Mesendoderm (in vitro differentiated cells): ENCODE data around the gene TRPC4AP. TPM values are rescaled to one million over a fixed set of nuclear protein-coding genes. Genes with fewer than 3 reads are reported as not detected.

Source experiments
- DNase-seq: peaks from one replicate; pipeline ENCODE4 v3.0.0; 2013
- H2AK5ac ChIP-seq: 2 replicates; pipeline ENCODE4 v1.6.1; 2013; ENCODE audit warnings: low read length, inconsistent platforms
- H2BK120ac ChIP-seq: 2 replicates; pipeline ENCODE4 v1.6.1; 2013; ENCODE audit warnings: low read depth, mild to moderate bottlenecking, low read length, moderate library complexity, mixed read lengths
- H2BK15ac ChIP-seq: replicated peaks from 2 replicates; pipeline ENCODE4 v1.6.1; 2013; ENCODE audit warnings: low read depth, mild to moderate bottlenecking, moderate library complexity
- H2BK5ac ChIP-seq: 2 replicates; pipeline ENCODE4 v1.6.1; 2013; ENCODE audit warnings: low read length, inconsistent platforms
- H3K18ac ChIP-seq: 2 replicates; pipeline ENCODE4 v1.6.1; 2013; ENCODE audit warnings: mild to moderate bottlenecking, low read length, mixed read lengths
- H3K23ac ChIP-seq: one replicate; pipeline ENCODE4 v1.6.1; 2013; ENCODE audit warnings: low read length
- H3K27ac ChIP-seq: 2 replicates; pipeline ENCODE4 v1.5.1; 2013; ENCODE audit warnings: low read depth, mild to moderate bottlenecking, inconsistent platforms, low read length, moderate library complexity
- H3K27me3 ChIP-seq: 2 replicates; pipeline ENCODE4 v1.6.1; 2013; ENCODE audit warnings: low read length, control low read depth, mild to moderate bottlenecking, inconsistent platforms; ENCODE audit not compliant: insufficient read depth, poor library complexity
- H3K36me3 ChIP-seq: 2 replicates; pipeline ENCODE4 v1.6.1; 2013; ENCODE audit warnings: low read length, inconsistent platforms; ENCODE audit not compliant: control insufficient read depth, insufficient read depth
- H3K4ac ChIP-seq: one replicate; pipeline ENCODE4 v1.6.1; 2013; ENCODE audit warnings: low read depth, mild to moderate bottlenecking, low read length, moderate library complexity
- H3K4me1 ChIP-seq: 2 replicates; pipeline ENCODE4 v1.6.1; 2013; ENCODE audit warnings: low read depth, low read length, inconsistent platforms; ENCODE audit not compliant: control insufficient read depth
- H3K4me2 ChIP-seq: 2 replicates; pipeline ENCODE4 v1.6.1; 2013; ENCODE audit warnings: low read length
- H3K4me3 ChIP-seq: 2 replicates; pipeline ENCODE4 v1.5.1; 2013; ENCODE audit warnings: mild to moderate bottlenecking, low read length
- H3K56ac ChIP-seq: one replicate; pipeline ENCODE4 v1.6.1; 2013; ENCODE audit warnings: low read length
- H3K79me1 ChIP-seq: 2 replicates; pipeline ENCODE4 v1.6.1; 2013; ENCODE audit warnings: low read length, inconsistent platforms
- H3K79me2 ChIP-seq: 2 replicates; pipeline ENCODE4 v1.6.1; 2013; ENCODE audit warnings: mild to moderate bottlenecking, low read length; ENCODE audit not compliant: control insufficient read depth, insufficient read depth
- H3K9ac ChIP-seq: 2 replicates; pipeline ENCODE4 v1.6.1; 2013; ENCODE audit warnings: low read length, inconsistent platforms
- H4K5ac ChIP-seq: one replicate; pipeline ENCODE4 v1.6.1; 2013; ENCODE audit warnings: low read length
- H4K8ac ChIP-seq: one replicate; pipeline ENCODE4 v1.6.1; 2013; ENCODE audit warnings: low read depth, mild to moderate bottlenecking, control low read depth, low read length, moderate library complexity
- WGBS: extraction: QIAGEN DNeasy Blood & Tissue Kit; methylation state at CpG from one replicate; pipeline ENCODE4 v1.1.7; 2013; ENCODE audit warnings: low lambda C conversion rate, missing lambda C conversion rate; ENCODE audit not compliant: insufficient coverage; ENCODE audit errors: extremely low coverage; 5-methylcytosine and 5-hydroxymethylcytosine counted together
- polyA plus RNA-seq, 2 experiments: library from polyadenylated mRNA; stranded (reverse); fragments of 200-250 nt; gene quantifications; one replicate each; pipeline ENCODE4 v1.2.3, GENCODE V29; 2013

Gene TRPC4AP, protein sequence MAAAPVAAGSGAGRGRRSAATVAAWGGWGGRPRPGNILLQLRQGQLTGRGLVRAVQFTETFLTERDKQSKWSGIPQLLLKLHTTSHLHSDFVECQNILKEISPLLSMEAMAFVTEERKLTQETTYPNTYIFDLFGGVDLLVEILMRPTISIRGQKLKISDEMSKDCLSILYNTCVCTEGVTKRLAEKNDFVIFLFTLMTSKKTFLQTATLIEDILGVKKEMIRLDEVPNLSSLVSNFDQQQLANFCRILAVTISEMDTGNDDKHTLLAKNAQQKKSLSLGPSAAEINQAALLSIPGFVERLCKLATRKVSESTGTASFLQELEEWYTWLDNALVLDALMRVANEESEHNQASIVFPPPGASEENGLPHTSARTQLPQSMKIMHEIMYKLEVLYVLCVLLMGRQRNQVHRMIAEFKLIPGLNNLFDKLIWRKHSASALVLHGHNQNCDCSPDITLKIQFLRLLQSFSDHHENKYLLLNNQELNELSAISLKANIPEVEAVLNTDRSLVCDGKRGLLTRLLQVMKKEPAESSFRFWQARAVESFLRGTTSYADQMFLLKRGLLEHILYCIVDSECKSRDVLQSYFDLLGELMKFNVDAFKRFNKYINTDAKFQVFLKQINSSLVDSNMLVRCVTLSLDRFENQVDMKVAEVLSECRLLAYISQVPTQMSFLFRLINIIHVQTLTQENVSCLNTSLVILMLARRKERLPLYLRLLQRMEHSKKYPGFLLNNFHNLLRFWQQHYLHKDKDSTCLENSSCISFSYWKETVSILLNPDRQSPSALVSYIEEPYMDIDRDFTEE
- 40.6 TPM for polyA plus RNA-seq (2013, experiment 1 of 2)
- 40.7 TPM for polyA plus RNA-seq (2013, experiment 2 of 2)

DNA sequence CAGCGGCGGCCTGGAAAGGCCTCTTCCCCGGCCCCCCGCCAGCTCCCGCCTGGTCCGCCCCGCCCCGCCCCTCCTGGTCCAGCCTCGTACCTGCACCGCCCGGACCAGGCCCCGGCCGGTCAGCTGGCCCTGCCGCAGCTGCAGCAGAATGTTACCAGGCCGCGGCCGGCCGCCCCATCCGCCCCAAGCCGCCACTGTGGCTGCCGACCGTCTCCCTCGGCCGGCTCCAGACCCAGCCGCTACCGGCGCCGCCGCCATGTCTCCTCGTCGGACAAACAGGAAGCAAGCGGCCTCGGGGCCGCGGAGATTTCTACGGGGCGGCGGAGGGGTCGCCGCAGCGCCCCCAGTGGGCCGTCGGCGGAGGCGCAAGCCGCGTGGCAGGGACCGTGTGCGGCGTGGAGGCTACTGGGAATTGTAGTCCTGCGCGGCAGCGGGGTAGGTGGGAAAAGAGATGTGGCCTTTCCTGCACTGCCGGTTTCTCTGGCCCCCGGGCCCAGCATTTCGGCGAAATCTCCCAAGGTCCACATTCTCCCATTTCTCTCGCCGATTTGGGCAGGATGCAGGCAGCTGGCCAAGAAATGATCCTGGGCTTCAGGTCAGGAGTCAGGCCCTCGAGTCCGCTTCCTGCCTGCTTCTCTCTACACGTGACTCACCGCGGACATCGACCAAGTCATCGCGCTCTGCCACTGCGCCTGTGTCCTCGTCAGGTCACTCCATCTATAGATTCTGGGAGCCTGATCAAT is at the start of gene TRPC4AP:
Gene TRPC4AP, minus strand, starts transcription at position 284 of the 743 bp plus-strand sequence. Its CDS starts 26 bp downstream, at position 258.
- Histone ChIP-seq H3K56ac (peak within 1 kb of the TSS; percentile 98), H4K5ac (no peak within 1 kb of the TSS), H3K23ac (peak within 1 kb of the TSS; percentile 72), H3K4me3 (peak within 1 kb of the TSS; percentile 97), H3K79me1 (peaks cover 13% of the 10 kb centered on the region), H3K27ac (peak within 1 kb of the TSS; percentile 69), H3K4me2 (peak within 1 kb of the TSS; percentile 70), H3K27me3 (no peaks in the 10 kb centered on the region), H2BK15ac (no peak within 1 kb of the TSS), H2BK120ac (no peak within 1 kb of the TSS), H3K36me3 (no peaks in the 10 kb centered on the region), H4K8ac (no peak within 1 kb of the TSS), H3K4ac (peak within 1 kb of the TSS; percentile 82), H3K18ac (peak within 1 kb of the TSS; percentile 98), H3K79me2 (peaks cover 32% of the 10 kb centered on the region), H3K4me1 (no peaks in the 10 kb centered on the region), H2AK5ac (no peak within 1 kb of the TSS), H3K9ac (peak within 1 kb of the TSS; percentile 93), H2BK5ac (peak within 1 kb of the TSS; percentile 72)
- no CpG with 5 or more reads among the region's 69 CpGs for WGBS
- peak; percentile 93 for DNase-seq

DNA sequence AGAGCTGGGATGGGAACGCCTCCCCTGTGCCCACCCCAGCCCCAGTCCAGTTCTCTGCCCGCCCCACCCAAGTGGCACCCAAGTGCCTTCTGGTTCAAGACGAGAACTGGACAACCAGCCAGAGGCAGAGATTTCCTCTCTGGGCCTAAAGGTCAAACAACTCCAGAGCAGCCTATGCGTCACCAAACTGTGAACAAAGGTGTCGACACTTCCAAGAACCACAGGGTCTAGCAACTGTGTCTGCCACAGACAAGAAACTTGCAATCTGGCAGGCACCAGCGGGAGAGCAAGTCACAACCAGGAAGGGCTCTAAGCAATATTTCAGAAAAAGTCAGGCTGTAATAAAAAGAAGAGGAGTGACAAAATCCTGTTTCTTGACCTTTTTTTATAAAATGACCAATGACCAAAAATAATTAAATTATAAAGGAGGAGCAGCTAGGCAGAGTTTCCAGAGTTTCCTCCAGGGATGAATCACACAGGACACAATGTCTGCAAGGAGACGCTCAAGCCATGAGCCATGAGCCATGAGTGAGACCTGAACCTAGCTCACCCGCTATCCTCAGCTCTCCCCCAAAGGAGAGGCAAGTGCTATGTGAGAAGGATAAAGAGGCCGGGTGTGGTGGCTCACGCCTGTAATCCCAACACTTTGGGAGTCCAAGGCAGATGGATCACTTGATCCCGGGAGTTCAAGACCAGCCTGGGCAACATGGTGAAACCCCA is 43.4 kb upstream of the TRPC4AP start:
- no peak overlapping the region for H4K5ac ChIP-seq
- no peak overlapping the region for H4K8ac ChIP-seq
- H2BK120ac ChIP-seq, result no peak overlapping the region
- H3K79me2 ChIP-seq, result no peaks in the 10 kb centered on the region
- no peak overlapping the region for H2BK15ac ChIP-seq
- H2BK5ac ChIP-seq, result no peak overlapping the region
- no peak overlapping the region for H3K56ac ChIP-seq
- no peaks in the 10 kb centered on the region for H3K27me3 ChIP-seq
- no peaks in the 10 kb centered on the region for H3K36me3 ChIP-seq
- H3K4me1 ChIP-seq, result no peaks in the 10 kb centered on the region
- H3K4ac ChIP-seq, result no peak overlapping the region
- H3K79me1 ChIP-seq, result no peaks in the 10 kb centered on the region
- H3K23ac ChIP-seq, result no peak overlapping the region
- no peak overlapping the region for H3K4me2 ChIP-seq
- DNase-seq, result no peak
- no peak overlapping the region for H3K27ac ChIP-seq
- H3K18ac ChIP-seq, result no peak overlapping the region
- no CpG with 5 or more reads among the region's 11 CpGs for WGBS
- no peak overlapping the region for H3K4me3 ChIP-seq
- H3K9ac ChIP-seq, result no peak overlapping the region
- no peak overlapping the region for H2AK5ac ChIP-seq

DNA sequence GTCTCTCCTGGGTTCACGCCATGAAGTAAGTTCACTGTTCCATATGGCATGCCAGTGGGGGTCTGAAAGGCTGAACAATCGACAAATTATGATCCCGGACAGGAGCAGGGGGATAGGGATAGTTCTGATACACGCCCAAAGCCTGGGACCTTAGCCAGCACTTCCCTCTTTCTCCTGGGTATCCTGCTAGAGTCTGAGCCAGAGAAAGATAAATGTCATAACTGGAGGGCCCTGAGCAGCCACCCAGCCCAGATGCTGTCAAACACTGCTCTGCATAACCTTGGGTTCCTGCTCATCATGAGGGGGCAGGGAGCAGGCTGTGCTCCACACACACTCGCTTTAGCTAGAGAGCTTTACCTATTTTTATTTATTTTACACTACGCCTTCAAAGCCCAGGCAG is 42.3 kb upstream of the TRPC4AP start:
- H3K9ac ChIP-seq, result no peak overlapping the region
- H3K27ac ChIP-seq, result no peak overlapping the region
- H3K4ac ChIP-seq, result no peak overlapping the region
- no peak overlapping the region for H2BK15ac ChIP-seq
- no peak overlapping the region for H3K56ac ChIP-seq
- no peak overlapping the region for H4K8ac ChIP-seq
- no peak overlapping the region for H3K4me2 ChIP-seq
- no peak for DNase-seq
- no peak overlapping the region for H3K4me3 ChIP-seq
- H3K4me1 ChIP-seq, result no peaks in the 10 kb centered on the region
- H3K79me2 ChIP-seq, result no peaks in the 10 kb centered on the region
- no peak overlapping the region for H2BK5ac ChIP-seq
- no peak overlapping the region for H3K18ac ChIP-seq
- H3K23ac ChIP-seq, result no peak overlapping the region
- no peaks in the 10 kb centered on the region for H3K27me3 ChIP-seq
- WGBS, result no CpG with 5 or more reads among the region's 6 CpGs
- H2AK5ac ChIP-seq, result no peak overlapping the region
- no peaks in the 10 kb centered on the region for H3K79me1 ChIP-seq
- no peak overlapping the region for H4K5ac ChIP-seq
- H3K36me3 ChIP-seq, result no peaks in the 10 kb centered on the region
- no peak overlapping the region for H2BK120ac ChIP-seq

DNA sequence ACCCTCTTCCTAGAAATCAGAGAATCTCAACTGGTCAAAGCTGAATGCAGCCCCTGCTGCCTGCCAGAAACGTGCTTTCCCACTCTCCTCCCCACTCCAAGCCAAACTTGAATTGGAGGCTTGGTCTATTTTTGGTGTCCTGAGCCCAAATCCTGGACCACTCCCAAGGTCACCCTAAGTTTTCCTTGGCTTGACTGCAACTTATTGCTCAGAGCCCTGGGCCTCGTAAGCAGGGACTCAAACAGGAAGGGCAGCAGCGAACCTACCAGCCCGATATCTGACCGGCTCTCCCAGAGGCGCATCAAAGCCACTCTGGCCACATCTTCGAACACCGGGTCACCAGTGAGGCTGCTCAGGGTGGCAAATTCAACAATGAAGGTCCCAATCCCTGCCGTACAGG is 41.9 kb upstream of the TRPC4AP start:
- H3K27ac ChIP-seq, result no peak overlapping the region
- no peak overlapping the region for H4K8ac ChIP-seq
- H3K4me3 ChIP-seq, result no peak overlapping the region
- H3K18ac ChIP-seq, result no peak overlapping the region
- DNase-seq, result no peak
- no peak overlapping the region for H3K9ac ChIP-seq
- H2BK15ac ChIP-seq, result no peak overlapping the region
- H3K56ac ChIP-seq, result no peak overlapping the region
- H3K4me2 ChIP-seq, result no peak overlapping the region
- H3K36me3 ChIP-seq, result no peaks in the 10 kb centered on the region
- no peaks in the 10 kb centered on the region for H3K27me3 ChIP-seq
- no peaks in the 10 kb centered on the region for H3K79me1 ChIP-seq
- H4K5ac ChIP-seq, result no peak overlapping the region
- no peak overlapping the region for H2BK5ac ChIP-seq
- H3K79me2 ChIP-seq, result no peaks in the 10 kb centered on the region
- H3K4ac ChIP-seq, result no peak overlapping the region
- no peak overlapping the region for H2BK120ac ChIP-seq
- H2AK5ac ChIP-seq, result no peak overlapping the region
- H3K23ac ChIP-seq, result no peak overlapping the region
- WGBS, result no CpG with 5 or more reads among the region's 9 CpGs
- no peaks in the 10 kb centered on the region for H3K4me1 ChIP-seq

DNA sequence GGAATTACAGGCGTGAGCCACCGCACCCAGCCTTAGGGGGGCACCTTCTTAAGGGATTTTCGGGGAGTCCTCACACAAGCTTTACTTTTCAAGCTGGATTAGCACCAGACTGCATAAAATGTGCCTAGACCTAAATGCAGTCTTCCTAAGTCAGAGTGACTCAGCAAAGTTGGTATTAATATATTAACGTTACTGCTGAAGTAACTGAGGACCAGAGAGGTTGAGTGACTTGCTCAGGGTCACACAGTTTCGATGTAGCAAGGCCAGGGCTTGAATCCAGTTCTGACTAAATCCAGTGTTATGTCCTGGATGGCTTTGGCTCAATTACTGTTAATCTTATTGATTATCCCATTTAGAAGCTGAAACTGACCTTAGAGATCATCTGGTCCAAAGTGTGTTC is 41.1 kb upstream of the TRPC4AP start:
- H3K4me1 ChIP-seq, result no peaks in the 10 kb centered on the region
- H2AK5ac ChIP-seq, result no peak overlapping the region
- H3K36me3 ChIP-seq, result no peaks in the 10 kb centered on the region
- H3K79me2 ChIP-seq, result no peaks in the 10 kb centered on the region
- H3K9ac ChIP-seq, result no peak overlapping the region
- H4K5ac ChIP-seq, result no peak overlapping the region
- WGBS, result no CpG with 5 or more reads among the region's 5 CpGs
- no peak overlapping the region for H3K18ac ChIP-seq
- H3K79me1 ChIP-seq, result no peaks in the 10 kb centered on the region
- H3K4me2 ChIP-seq, result no peak overlapping the region
- no peak overlapping the region for H3K4me3 ChIP-seq
- no peaks in the 10 kb centered on the region for H3K27me3 ChIP-seq
- no peak for DNase-seq
- no peak overlapping the region for H2BK5ac ChIP-seq
- no peak overlapping the region for H3K4ac ChIP-seq
- no peak overlapping the region for H3K56ac ChIP-seq
- H4K8ac ChIP-seq, result no peak overlapping the region
- no peak overlapping the region for H2BK120ac ChIP-seq
- no peak overlapping the region for H2BK15ac ChIP-seq
- no peak overlapping the region for H3K23ac ChIP-seq
- H3K27ac ChIP-seq, result no peak overlapping the region
